OCI-LY7 (cell line): Measurements from ENCODE around the gene PIP4K2A. TPM values are rescaled to one million over a fixed set of nuclear protein-coding genes. Genes with fewer than 3 reads are reported as not detected.
"Not testable (repeated sequence)": the region's sequence is repeated elsewhere in the genome, so short reads cannot be mapped to it uniquely, and the experiment has no call there.

ENCODE experiments used
- BruUV-seq: library from RNA; stranded (reverse); fragments of 400-500 nt; replicated peaks from 2 replicates; lab custom pipeline; 2021; lab: Mats Ljungman, UMichigan
- CTCF ChIA-PET: fragments of 300-600 bp; sonication (Branson Sonifier 250); formaldehyde crosslinking; loops from one replicate; lab custom pipeline; 2022; ENCODE audit warnings: antibody characterized with exemption; ENCODE audit not compliant: unreplicated experiment; lab: Charles Lee
- POLR2A ChIA-PET: fragments of 300-600 bp; sonication (Branson Sonifier 250); formaldehyde crosslinking; loops from one replicate; lab custom pipeline; 2022; ENCODE audit warnings: antibody characterized with exemption; lab: Charles Lee
- DNase-seq: peaks from one replicate; pipeline ENCODE4 v3.0.0-alpha.2; 2015; ENCODE audit warnings: low spot score
- H2AFZ ChIP-seq: fragments of 200-600 bp; sonication (generic), shearing (Covaris generic); 2 replicates; pipeline ENCODE4 v1.6.1; 2014; ENCODE audit warnings: mild to moderate bottlenecking, antibody characterized with exemption, low read length, moderate library complexity
- H3K27ac ChIP-seq: fragments of 200-600 bp; sonication (generic); 2 replicates; pipeline ENCODE4 v1.5.1; 2014; ENCODE audit warnings: mixed run types, low read depth, mild to moderate bottlenecking, moderate library complexity, low read length, inconsistent platforms; ENCODE audit not compliant: poor library complexity, severe bottlenecking
- H3K36me3 ChIP-seq: fragments of 200-600 bp; sonication (generic); 2 replicates; pipeline ENCODE4 v1.6.1; 2014; ENCODE audit warnings: mild to moderate bottlenecking, antibody characterized with exemption, low read length, moderate library complexity, mixed read lengths; ENCODE audit not compliant: insufficient read depth
- H3K4me1 ChIP-seq: fragments of 200-600 bp; sonication (generic); 2 replicates; pipeline ENCODE4 v1.5.1; 2014; ENCODE audit warnings: mild to moderate bottlenecking, low read length; ENCODE audit not compliant: insufficient read depth, poor library complexity, severe bottlenecking
- H3K4me2 ChIP-seq: fragments of 200-600 bp; sonication (generic); 2 replicates; pipeline ENCODE4 v1.6.1; 2014; ENCODE audit warnings: mild to moderate bottlenecking, low read length
- H3K4me3 ChIP-seq: fragments of 200-600 bp; sonication (generic); 2 replicates; pipeline ENCODE4 v1.5.1; 2014; ENCODE audit warnings: mild to moderate bottlenecking, low read depth, low read length; ENCODE audit not compliant: poor library complexity, severe bottlenecking
- H3K79me2 ChIP-seq: fragments of 200-600 bp; sonication (generic); 2 replicates; pipeline ENCODE4 v1.6.1; 2016; ENCODE audit warnings: low read depth, mild to moderate bottlenecking, low read length, moderate library complexity, mixed read lengths; ENCODE audit not compliant: insufficient read depth
- H3K9me2 ChIP-seq: fragments of 200-600 bp; sonication (generic); 2 replicates; pipeline ENCODE4 v1.6.1; 2016; ENCODE audit warnings: mild to moderate bottlenecking, low read length, mixed read lengths; ENCODE audit not compliant: insufficient read depth
- H3K9me3 ChIP-seq: fragments of 200-600 bp; sonication (generic); 2 replicates; pipeline ENCODE4 v1.6.1; 2014; ENCODE audit warnings: mild to moderate bottlenecking, mixed run types, low read length, mixed read lengths
- H4K20me1 ChIP-seq: fragments of 200-600 bp; sonication (generic); 2 replicates; pipeline ENCODE4 v1.6.1; 2014; ENCODE audit warnings: mild to moderate bottlenecking, antibody characterized with exemption, low read length, moderate library complexity, mixed read lengths; ENCODE audit not compliant: insufficient read depth
- CTCF ChIP-seq: fragments of 200-600 bp; sonication (generic); conservative IDR thresholded peaks from 2 replicates; pipeline ENCODE4 v1.5.1; 2014; ENCODE audit warnings: mild to moderate bottlenecking, antibody characterized with exemption, low read length, moderate library complexity, mixed read lengths
- EZH2phosphoT487 ChIP-seq: fragments of 200-600 bp; sonication (generic); IDR thresholded peaks from 2 replicates; pipeline ENCODE4 v1.6.1; 2018; ENCODE audit warnings: low read depth, borderline replicate concordance, mild to moderate bottlenecking, mixed run types, antibody characterized with exemption, low read length, moderate library complexity, mixed read lengths
- intact Hi-C: fragments of 100-400 bp; cut with micrococcal nuclease; formaldehyde crosslinking; loops from one replicate; pipeline ENCODE4 v1.10.0; 2022; ENCODE audit not compliant: unreplicated experiment
- total RNA-seq, 2 experiments: library from RNA; depleted of rRNA in 1 of 2; stranded (reverse); fragments of >200 nt in 1 of 2; shearing (Covaris generic) in 1 of 2; gene quantifications; 2 replicates each; pipeline ENCODE4 v1.2.3, GENCODE V29; 2014 to 2022

Gene PIP4K2A
- total RNA-seq, 2 experiments from 2014 or later: 32.5 to 42.6 TPM

- no peak overlapping the region for H2AFZ ChIP-seq
- CTCF ChIA-PET: no interaction called here
- BruUV-seq: no TSS peak
- no peaks in the 10 kb centered on the region for H3K9me2 ChIP-seq
- no peak overlapping the region for H3K4me2 ChIP-seq
- no peaks in the 10 kb centered on the region for H3K79me2 ChIP-seq
- H3K4me3 ChIP-seq: no peak overlapping the region
- no peaks in the 10 kb centered on the region for H4K20me1 ChIP-seq
- no peaks in the 10 kb centered on the region for H3K4me1 ChIP-seq
- intact Hi-C loops: no loop called here
- H3K9me3 ChIP-seq: no peaks in the 10 kb centered on the region
- no peak overlapping the region for H3K27ac ChIP-seq
- no peaks in the 10 kb centered on the region for H3K36me3 ChIP-seq
- POLR2A ChIA-PET: interaction anchor here (0.6 kb wide), 2 partner anchors 142 to 540 kb away, joined by 3 to 4 read pairs; no protein-coding TSS in a partner anchor
- no peak for DNase-seq
- TF ChIP-seq EZH2phosphoT487 (no peak), CTCF (no peak)
Observed at GRCh38 chr10:22531008-22531407, 183.4 kb downstream of the PIP4K2A start.

GRCh38 chr10:22527520-22527919, 186.9 kb downstream of the PIP4K2A start:
- POLR2A ChIA-PET: no interaction called here
- no TSS peak for BruUV-seq
- Histone ChIP-seq H3K79me2 (no peaks in the 10 kb centered on the region), H3K4me1 (no peaks in the 10 kb centered on the region), H3K4me2 (no peak overlapping the region), H3K27ac (no peak overlapping the region), H3K9me3 (no peaks in the 10 kb centered on the region), H4K20me1 (no peaks in the 10 kb centered on the region), H3K4me3 (no peak overlapping the region), H3K9me2 (no peaks in the 10 kb centered on the region), H3K36me3 (no peaks in the 10 kb centered on the region), H2AFZ (no peak overlapping the region)
- CTCF ChIA-PET: no interaction called here
- intact Hi-C loops: no loop called here
- TF ChIP-seq EZH2phosphoT487 (no peak), CTCF (no peak)
- no peak for DNase-seq

GRCh38 chr10:22524333-22524732, 190.0 kb downstream of the PIP4K2A start:
- POLR2A ChIA-PET, H3K4me2 ChIP-seq, H3K36me3 ChIP-seq, H3K27ac ChIP-seq, H3K9me3 ChIP-seq, H3K4me3 ChIP-seq, BruUV-seq, CTCF ChIA-PET, H2AFZ ChIP-seq, DNase-seq, intact Hi-C loops, H4K20me1 ChIP-seq, H3K79me2 ChIP-seq, H3K9me2 ChIP-seq, H3K4me1 ChIP-seq: not testable (repeated sequence)

GRCh38 chr10:22520645-22521044, 193.7 kb downstream of the PIP4K2A start:
- H3K4me2 ChIP-seq, H4K20me1 ChIP-seq, H3K9me2 ChIP-seq, intact Hi-C loops, H3K9me3 ChIP-seq, BruUV-seq, H3K4me3 ChIP-seq, H3K36me3 ChIP-seq, DNase-seq, H3K4me1 ChIP-seq, H3K27ac ChIP-seq, H2AFZ ChIP-seq, CTCF ChIA-PET, H3K79me2 ChIP-seq, POLR2A ChIA-PET: not testable (repeated sequence)
